ENCODE results near the gene NGEF. TPM values are rescaled to one million over a fixed set of nuclear protein-coding genes. Genes with fewer than 3 reads are reported as not detected.

The NGEF gene
- total RNA-seq, 1 donor = 0.21 TPM

- H3K27me3 ChIP-seq (ENCODE audit: insufficient read depth, low read length) = no peaks in the 10 kb centered on the region
- peaks cover 6% of the 10 kb centered on the region for H3K4me1 ChIP-seq (ENCODE audit: insufficient read depth, low read length)
- H3K9me3 ChIP-seq (ENCODE audit: low read depth, low read length) = no peaks in the 10 kb centered on the region
- no peak overlapping the region for H3K4me3 ChIP-seq (ENCODE audit: low read length)
Measured at GRCh38 chr2:233051241-233052149, 38.4 kb upstream of the NGEF start.

GRCh38 chr2:233049194-233049761, 36.2 kb upstream of the NGEF start:
- H3K4me1 ChIP-seq (ENCODE audit: insufficient read depth, low read length) = peaks cover 6% of the 10 kb centered on the region
- H3K27me3 ChIP-seq (ENCODE audit: insufficient read depth, low read length) = no peaks in the 10 kb centered on the region
- H3K4me3 ChIP-seq (ENCODE audit: low read length) = no peak overlapping the region
- H3K9me3 ChIP-seq (ENCODE audit: low read depth, low read length) = no peaks in the 10 kb centered on the region

DNA sequence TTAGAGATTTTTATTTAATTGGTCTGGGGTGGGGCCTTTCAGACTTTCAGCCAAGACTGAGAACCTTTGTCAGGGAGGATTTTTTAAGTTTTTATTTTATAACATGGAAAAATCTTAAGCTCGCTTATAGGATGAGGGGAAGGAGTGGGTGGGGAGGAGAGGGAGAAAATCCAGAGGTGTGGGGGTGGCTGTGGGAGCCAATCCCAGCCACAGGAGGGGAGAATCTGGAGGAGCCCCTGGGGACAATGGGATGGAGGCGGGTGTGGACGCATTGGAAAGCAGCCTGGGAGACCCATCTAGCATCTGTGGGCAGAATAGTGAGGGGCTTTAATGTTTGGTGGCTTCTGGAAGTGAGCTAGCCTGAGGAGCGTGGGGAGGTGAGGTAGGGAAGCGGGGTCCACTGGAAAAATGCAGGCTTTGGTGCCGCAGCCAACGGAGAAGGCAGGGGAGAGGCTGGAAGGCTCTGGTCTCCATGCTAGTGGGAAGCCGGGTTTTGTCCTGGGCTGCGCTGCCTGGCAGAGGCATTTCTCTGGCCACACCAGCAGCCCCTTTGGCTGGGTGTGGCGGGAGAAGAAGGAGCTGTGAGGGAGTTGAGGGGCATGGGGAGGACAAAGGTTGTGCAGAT, 35.6 kb upstream of the NGEF start:
- Histone ChIP-seq H3K4me3 (ENCODE audit: low read length) (no peak overlapping the region), H3K9me3 (ENCODE audit: low read depth, low read length) (no peaks in the 10 kb centered on the region), H3K4me1 (ENCODE audit: insufficient read depth, low read length) (peaks cover under 1% of the 10 kb centered on the region), H3K27me3 (ENCODE audit: insufficient read depth, low read length) (no peaks in the 10 kb centered on the region)

DNA sequence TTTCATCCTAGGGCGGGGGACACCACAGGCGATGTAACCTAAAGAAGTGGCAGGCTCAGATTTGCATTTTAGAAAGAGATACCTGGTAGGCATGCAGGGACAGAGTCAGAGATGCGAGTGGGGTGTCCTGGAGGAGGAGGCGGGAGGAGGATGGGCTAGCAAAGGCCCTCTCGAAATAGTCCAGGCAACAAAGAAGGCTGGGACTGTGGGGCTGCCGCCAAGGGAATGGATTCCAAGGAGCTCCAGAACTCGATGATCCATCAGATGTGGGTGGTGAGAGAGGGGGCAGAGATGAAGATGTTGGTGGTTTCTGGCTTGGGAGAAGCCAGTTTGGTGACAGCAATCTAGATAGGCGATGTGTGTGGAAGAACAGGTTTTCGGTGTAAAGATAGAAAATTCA, 34.6 kb upstream of the NGEF start:
- Histone ChIP-seq H3K27me3 (ENCODE audit: insufficient read depth, low read length) (no peaks in the 10 kb centered on the region), H3K9me3 (ENCODE audit: low read depth, low read length) (no peaks in the 10 kb centered on the region), H3K4me3 (ENCODE audit: low read length) (no peak overlapping the region), H3K4me1 (ENCODE audit: insufficient read depth, low read length) (no peaks in the 10 kb centered on the region)

DNA sequence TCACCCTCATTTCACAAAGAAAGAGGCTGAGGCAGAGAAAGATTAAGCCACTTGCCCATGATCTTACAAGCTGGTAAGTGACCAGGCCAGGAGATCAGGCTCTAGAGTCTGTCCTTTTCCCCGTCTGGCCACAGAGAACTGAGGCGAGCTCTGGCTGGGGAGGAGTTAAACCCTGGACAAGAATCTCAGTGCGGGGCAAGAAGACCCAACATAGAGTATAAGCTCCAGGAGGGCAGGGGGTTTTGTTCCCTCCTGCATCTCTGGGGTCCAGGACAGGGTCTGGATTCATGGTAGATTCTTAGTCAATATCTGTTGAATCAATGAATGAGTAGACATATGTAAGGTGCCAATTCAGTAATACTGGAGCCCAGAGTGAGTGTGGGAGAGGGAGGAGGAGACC, 34.1 kb upstream of the NGEF start:
- no peaks in the 10 kb centered on the region for H3K27me3 ChIP-seq (ENCODE audit: insufficient read depth, low read length)
- H3K9me3 ChIP-seq (ENCODE audit: low read depth, low read length) = no peaks in the 10 kb centered on the region
- no peak overlapping the region for H3K4me3 ChIP-seq (ENCODE audit: low read length)
- no peaks in the 10 kb centered on the region for H3K4me1 ChIP-seq (ENCODE audit: insufficient read depth, low read length)

DNA sequence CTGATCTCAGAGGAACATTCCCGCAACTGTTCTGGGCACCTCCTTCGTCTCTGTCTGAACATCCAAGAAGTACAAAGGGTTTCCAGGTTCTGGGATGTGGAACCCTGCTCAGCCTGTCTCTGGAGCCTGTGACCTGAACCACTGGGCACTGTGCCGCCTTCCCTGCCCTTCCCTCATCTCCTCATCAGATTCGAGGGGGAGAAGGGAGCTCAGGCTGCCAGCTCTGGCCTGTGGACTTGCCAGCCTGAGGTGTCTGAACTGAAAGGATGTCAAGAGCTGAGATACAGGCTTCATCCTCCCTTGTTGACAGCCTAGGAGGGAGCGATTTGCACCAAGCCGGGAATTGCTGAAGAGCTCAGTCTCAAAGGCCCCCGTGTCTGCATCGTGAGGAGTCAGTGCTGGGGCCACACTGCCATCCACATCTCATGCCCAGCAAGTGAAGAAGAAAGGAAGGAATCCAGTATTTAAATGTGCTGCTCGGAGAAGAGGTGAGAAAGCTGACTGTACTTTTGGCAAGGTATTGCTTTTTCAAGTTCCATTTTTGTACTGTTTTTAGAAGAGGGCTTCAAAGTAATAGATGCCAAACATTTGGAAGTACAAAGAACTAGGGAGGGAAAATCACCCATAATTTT, 32.0 kb upstream of the NGEF start:
- Histone ChIP-seq H3K4me1 (ENCODE audit: insufficient read depth, low read length) (no peaks in the 10 kb centered on the region), H3K9me3 (ENCODE audit: low read depth, low read length) (no peaks in the 10 kb centered on the region), H3K4me3 (ENCODE audit: low read length) (no peak overlapping the region), H3K27me3 (ENCODE audit: insufficient read depth, low read length) (no peaks in the 10 kb centered on the region)

DNA sequence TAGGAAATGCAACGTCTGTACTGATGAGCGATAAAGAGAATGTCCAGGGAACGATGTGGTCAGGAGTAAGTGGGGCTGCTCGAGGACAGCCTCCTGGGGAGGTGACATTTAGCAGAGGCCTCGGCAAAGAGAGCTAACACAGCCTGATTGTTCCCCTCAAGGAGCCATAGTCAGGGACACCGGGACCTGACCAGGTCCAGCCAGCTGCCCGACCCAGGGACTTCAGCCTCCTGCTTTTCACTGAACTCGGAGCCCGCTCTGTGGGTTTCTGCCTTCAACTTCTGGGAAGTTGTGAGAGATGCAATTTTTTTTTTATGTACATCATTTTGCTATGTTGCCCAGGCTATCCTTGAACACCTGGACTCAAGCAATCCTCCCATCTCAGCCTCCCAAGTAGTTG, 29.5 kb upstream of the NGEF start:
- H3K9me3 ChIP-seq (ENCODE audit: low read depth, low read length) = no peaks in the 10 kb centered on the region
- no peak overlapping the region for H3K4me3 ChIP-seq (ENCODE audit: low read length)
- no peaks in the 10 kb centered on the region for H3K4me1 ChIP-seq (ENCODE audit: insufficient read depth, low read length)
- no peaks in the 10 kb centered on the region for H3K27me3 ChIP-seq (ENCODE audit: insufficient read depth, low read length)

- H3K4me1 ChIP-seq (ENCODE audit: insufficient read depth, low read length) = no peaks in the 10 kb centered on the region
- H3K4me3 ChIP-seq (ENCODE audit: low read length) = no peak overlapping the region
- H3K27me3 ChIP-seq (ENCODE audit: insufficient read depth, low read length) = no peaks in the 10 kb centered on the region
- H3K9me3 ChIP-seq (ENCODE audit: low read depth, low read length) = no peaks in the 10 kb centered on the region
Measured at GRCh38 chr2:233041722-233042323, 28.8 kb upstream of the NGEF start.

DNA sequence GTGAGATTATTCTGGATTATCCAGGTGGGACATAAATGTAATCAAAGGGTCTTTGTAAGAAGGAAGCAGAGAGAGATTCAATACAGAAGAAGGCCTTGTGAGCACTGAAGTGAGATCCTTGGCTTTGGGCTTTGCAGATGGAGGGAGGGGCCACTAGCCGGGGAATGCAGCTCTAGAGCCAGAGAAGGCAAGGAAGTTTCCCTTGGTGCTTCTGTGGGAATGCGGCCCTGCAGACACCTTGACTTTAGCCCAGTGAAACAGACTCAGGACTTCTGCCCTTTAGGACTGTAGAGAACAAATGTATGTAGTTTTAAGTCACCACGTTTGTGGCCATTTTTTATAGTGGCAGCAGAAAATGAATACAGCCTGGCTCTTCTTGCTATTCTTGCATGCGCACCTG, 27.5 kb upstream of the NGEF start:
- Histone ChIP-seq H3K4me3 (ENCODE audit: low read length) (no peak overlapping the region), H3K4me1 (ENCODE audit: insufficient read depth, low read length) (no peaks in the 10 kb centered on the region), H3K9me3 (ENCODE audit: low read depth, low read length) (no peaks in the 10 kb centered on the region)

DNA sequence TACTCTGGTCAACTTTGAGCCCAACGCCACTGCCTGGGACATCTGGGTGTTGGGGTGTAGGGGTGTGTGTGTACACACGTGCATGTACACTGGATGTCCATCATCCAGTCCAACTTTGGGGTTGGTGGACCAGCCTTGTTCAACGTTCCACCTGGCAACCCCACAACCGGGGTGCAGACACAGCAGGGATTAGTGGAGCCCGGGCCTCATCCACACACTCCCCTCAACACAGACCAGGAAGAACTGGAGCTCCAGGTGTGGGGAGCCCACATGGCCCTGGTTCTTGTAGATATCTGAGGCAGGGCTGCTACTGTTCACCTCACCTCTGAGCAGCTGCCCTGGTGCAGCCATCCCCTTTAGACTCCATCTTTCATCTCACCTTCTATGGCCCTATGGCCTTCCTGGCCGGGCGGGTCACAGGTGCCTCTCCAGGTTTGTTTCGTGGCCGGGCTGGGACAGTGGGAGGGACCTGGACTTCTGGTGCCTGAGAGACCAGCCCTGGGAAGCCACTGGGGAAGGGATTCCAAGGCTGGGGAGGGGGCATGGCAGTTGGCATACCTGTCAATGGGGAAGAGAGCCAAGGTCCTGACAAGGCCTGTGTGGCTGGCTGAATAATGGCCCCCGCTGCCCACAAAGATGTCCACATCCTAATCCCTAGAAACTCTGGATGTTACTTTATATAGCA, 26.9 kb upstream of the NGEF start:
- Histone ChIP-seq H3K4me1 (ENCODE audit: insufficient read depth, low read length) (no peaks in the 10 kb centered on the region), H3K9me3 (ENCODE audit: low read depth, low read length) (no peaks in the 10 kb centered on the region), H3K27me3 (ENCODE audit: insufficient read depth, low read length) (no peaks in the 10 kb centered on the region), H3K4me3 (ENCODE audit: low read length) (no peak overlapping the region)

More for the DNA sequence above, 27.5 kb upstream of the NGEF start:
- H3K27me3 ChIP-seq (ENCODE audit: insufficient read depth, low read length) = no peaks in the 10 kb centered on the region

DNA sequence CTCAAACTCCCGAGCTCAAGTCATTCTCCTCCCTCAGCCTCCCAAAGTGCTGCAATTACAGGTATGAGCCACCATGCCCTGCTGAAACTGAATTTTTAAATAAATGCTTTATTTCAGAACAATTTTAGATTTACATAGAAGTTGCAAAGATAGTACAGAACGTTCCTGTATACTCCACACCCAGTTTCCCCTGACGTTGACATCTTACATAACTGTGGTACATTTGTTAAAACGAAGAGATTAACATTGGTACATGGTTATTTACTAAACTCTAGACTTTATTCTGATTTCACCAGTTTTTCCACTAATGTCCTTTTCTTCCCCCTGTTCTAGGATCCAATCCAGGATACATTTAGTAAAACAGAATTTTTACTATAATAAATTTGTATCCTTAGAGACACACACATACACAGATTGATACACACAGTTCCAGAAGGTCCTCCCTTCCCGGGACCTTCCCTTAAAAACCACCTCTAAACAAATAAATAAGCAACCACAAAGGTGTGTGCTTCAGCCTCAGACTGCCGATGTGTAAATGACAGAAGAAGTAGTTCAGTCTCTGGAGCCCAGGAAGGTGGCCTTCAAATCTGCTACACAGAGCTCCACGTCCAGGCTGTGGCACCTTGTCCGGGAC, 26.3 kb upstream of the NGEF start:
- Histone ChIP-seq H3K9me3 (ENCODE audit: low read depth, low read length) (no peaks in the 10 kb centered on the region), H3K4me3 (ENCODE audit: low read length) (no peak overlapping the region), H3K27me3 (ENCODE audit: insufficient read depth, low read length) (no peaks in the 10 kb centered on the region), H3K4me1 (ENCODE audit: insufficient read depth, low read length) (no peaks in the 10 kb centered on the region)

DNA sequence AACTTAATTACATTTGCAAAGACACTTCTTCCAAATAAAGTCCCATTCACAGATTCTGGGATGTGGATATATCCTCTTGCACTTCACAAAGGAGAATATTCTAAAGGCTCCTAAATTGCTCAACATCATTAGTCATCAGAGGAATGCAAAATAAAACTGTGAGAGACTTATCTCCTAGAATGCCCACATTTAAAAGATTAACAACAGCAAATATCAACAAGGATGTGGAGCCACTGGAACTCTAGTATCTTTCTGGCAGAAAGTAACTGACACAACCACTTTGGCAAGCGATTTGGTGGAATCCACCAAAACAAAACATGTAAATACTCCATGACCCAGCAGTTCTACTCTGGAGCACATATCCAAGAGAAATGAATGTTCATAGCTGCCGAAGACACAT, 24.0 kb upstream of the NGEF start:
- Histone ChIP-seq H3K9me3 (ENCODE audit: low read depth, low read length) (no peaks in the 10 kb centered on the region), H3K4me3 (ENCODE audit: low read length) (no peak overlapping the region), H3K4me1 (ENCODE audit: insufficient read depth, low read length) (no peaks in the 10 kb centered on the region), H3K27me3 (ENCODE audit: insufficient read depth, low read length) (no peaks in the 10 kb centered on the region)

GRCh38 chr2:233036162-233036838, 23.2 kb upstream of the NGEF start:
- Histone ChIP-seq H3K9me3 (ENCODE audit: low read depth, low read length) (no peaks in the 10 kb centered on the region), H3K4me1 (ENCODE audit: insufficient read depth, low read length) (no peaks in the 10 kb centered on the region), H3K27me3 (ENCODE audit: insufficient read depth, low read length) (no peaks in the 10 kb centered on the region), H3K4me3 (ENCODE audit: low read length) (no peak overlapping the region)

Data from mononuclear cell (primary cell).